Smooth muscle cell (in vitro differentiated cells): ENCODE measurements around the gene PROM1. TPM values are rescaled to one million over a fixed set of nuclear protein-coding genes. Genes with fewer than 3 reads are reported as not detected.

Experiments used
- DNase-seq: peaks from one replicate; lab custom pipeline; 2025; ENCODE audit not compliant: unreplicated experiment; lab: John Stamatoyannopoulos, UW
- H2AFZ ChIP-seq: fragments of 200-600 bp; sonication (generic); 2 replicates; pipeline ENCODE4 v1.6.0; 2016; ENCODE audit warnings: antibody characterized with exemption, low read depth, mild to moderate bottlenecking
- H3F3A ChIP-seq: fragments of 200-600 bp; sonication (generic); 2 replicates; pipeline ENCODE4 v1.6.0; 2017; ENCODE audit warnings: antibody characterized with exemption, low read depth
- H3K27ac ChIP-seq: fragments of 200-600 bp; sonication (generic); 2 replicates; pipeline ENCODE4 v1.5.1; 2016; ENCODE audit warnings: low read depth, mild to moderate bottlenecking
- H3K27me3 ChIP-seq: fragments of 200-600 bp; sonication (generic); 2 replicates; pipeline ENCODE4 v1.6.1; 2016; ENCODE audit warnings: low read depth, mild to moderate bottlenecking
- H3K36me3 ChIP-seq: fragments of 200-600 bp; sonication (generic); 2 replicates; pipeline ENCODE4 v1.5.1; 2016; ENCODE audit warnings: low read depth
- H3K4me1 ChIP-seq: fragments of 200-600 bp; sonication (generic); 2 replicates; pipeline ENCODE4 v1.5.1; 2016; ENCODE audit warnings: low read depth
- H3K4me2 ChIP-seq: fragments of 200-600 bp; sonication (generic); 2 replicates; pipeline ENCODE4 v1.6.0; 2016; ENCODE audit warnings: mild to moderate bottlenecking
- H3K4me3 ChIP-seq: fragments of 200-600 bp; sonication (generic); 2 replicates; pipeline ENCODE4 v1.5.1; 2016; ENCODE audit warnings: mild to moderate bottlenecking
- H3K79me2 ChIP-seq: fragments of 200-600 bp; sonication (generic); 2 replicates; pipeline ENCODE4 v1.6.0; 2016; ENCODE audit warnings: low read depth, mild to moderate bottlenecking
- H3K9ac ChIP-seq: fragments of 200-600 bp; sonication (generic); 2 replicates; pipeline ENCODE4 v1.6.0; 2016; ENCODE audit warnings: low read depth
- H3K9me3 ChIP-seq: fragments of 200-600 bp; sonication (generic); replicated peaks from 2 replicates; pipeline ENCODE4 v1.5.1; 2016; ENCODE audit warnings: low read depth
- H4K20me1 ChIP-seq: fragments of 200-600 bp; sonication (generic); 2 replicates; pipeline ENCODE4 v1.6.0; 2016; ENCODE audit warnings: low read depth
- WGBS: methylation state at CpG from one replicate; pipeline ENCODE4 v1.1.7; 2016; ENCODE audit warnings: low lambda C conversion rate; 5-methylcytosine and 5-hydroxymethylcytosine counted together
- polyA plus RNA-seq: library from polyadenylated mRNA; unstranded; fragments of >200 nt; fragmentation: Nextera tagmentation; extraction: Ambion mirVana; gene quantifications from 2 replicates; pipeline ENCODE4 v1.2.1, GENCODE V29; 2016
- total RNA-seq: library from RNA; depleted of rRNA; stranded (reverse); fragments of >200 nt; gene quantifications from 2 replicates; pipeline ENCODE4 v1.2.3, GENCODE V29; 2014
- TF ChIP-seq, protein P1 (sequence below): fragments of 200-600 bp; sonication (generic); IDR thresholded peaks from 2 replicates; pipeline ENCODE4 v1.5.1; 2017; ENCODE audit warnings: borderline replicate concordance, mild to moderate bottlenecking, antibody characterized with exemption; ENCODE audit not compliant: insufficient read depth, poor library complexity, severe bottlenecking

The PROM1 gene
- total and polyA plus RNA-seq, 2 experiments from 2014 or later: 0.56 to 1.7 TPM

DNA sequence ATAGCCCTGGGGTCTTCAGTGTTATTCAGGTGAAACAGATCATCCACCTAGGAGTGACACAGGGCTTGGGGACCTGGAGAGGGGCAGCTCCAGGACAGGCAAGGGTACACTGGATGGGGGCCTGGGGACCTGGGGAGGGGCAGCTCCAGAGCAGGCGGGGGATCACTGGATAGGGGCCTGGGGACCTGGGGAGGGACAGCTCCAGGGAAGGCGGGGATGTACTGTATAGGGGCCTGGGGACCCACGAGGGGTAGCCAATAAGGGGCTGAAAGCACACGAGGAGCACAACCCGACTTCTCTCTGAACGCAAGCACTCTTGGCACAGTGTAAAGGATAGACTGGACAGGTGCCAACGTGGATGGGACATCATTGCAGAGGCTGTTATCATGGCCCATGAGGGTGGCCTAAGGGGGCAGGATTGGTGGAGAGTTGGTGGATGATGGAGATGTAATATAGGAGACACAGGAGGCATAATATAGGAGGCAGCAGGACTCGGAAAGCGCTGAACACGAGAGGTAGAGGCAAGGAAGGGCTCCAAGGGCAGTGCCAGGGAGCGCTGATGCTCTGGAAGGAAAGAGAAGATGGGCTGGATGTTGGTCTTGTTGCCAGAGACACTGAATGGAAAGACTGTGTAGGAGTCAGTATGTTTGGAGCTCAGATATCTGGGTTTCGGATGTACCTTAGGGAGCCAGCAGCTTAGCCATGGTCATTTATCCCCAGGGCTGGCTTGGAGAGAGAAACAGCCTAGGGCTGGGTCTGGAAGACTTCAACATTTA is 82.9 kb downstream of the PROM1 start:
- TF ChIP-seq, protein P1, sequence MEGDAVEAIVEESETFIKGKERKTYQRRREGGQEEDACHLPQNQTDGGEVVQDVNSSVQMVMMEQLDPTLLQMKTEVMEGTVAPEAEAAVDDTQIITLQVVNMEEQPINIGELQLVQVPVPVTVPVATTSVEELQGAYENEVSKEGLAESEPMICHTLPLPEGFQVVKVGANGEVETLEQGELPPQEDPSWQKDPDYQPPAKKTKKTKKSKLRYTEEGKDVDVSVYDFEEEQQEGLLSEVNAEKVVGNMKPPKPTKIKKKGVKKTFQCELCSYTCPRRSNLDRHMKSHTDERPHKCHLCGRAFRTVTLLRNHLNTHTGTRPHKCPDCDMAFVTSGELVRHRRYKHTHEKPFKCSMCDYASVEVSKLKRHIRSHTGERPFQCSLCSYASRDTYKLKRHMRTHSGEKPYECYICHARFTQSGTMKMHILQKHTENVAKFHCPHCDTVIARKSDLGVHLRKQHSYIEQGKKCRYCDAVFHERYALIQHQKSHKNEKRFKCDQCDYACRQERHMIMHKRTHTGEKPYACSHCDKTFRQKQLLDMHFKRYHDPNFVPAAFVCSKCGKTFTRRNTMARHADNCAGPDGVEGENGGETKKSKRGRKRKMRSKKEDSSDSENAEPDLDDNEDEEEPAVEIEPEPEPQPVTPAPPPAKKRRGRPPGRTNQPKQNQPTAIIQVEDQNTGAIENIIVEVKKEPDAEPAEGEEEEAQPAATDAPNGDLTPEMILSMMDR: no peak
- H3K79me2 ChIP-seq: no peaks in the 10 kb centered on the region
- no peaks in the 10 kb centered on the region for H3K27me3 ChIP-seq
- no peak overlapping the region for H3K9ac ChIP-seq
- no peak overlapping the region for H3K4me2 ChIP-seq
- DNase-seq: no peak
- H2AFZ ChIP-seq: no peak overlapping the region
- WGBS: 86% methylated on average over 10 of the region's 12 CpGs
- H3K9me3 ChIP-seq: no peaks in the 10 kb centered on the region
- no peaks in the 10 kb centered on the region for H3F3A ChIP-seq
- no peaks in the 10 kb centered on the region for H4K20me1 ChIP-seq
- H3K27ac ChIP-seq: no peak overlapping the region
- H3K4me1 ChIP-seq: no peaks in the 10 kb centered on the region
- no peaks in the 10 kb centered on the region for H3K36me3 ChIP-seq
- no peak overlapping the region for H3K4me3 ChIP-seq

DNA sequence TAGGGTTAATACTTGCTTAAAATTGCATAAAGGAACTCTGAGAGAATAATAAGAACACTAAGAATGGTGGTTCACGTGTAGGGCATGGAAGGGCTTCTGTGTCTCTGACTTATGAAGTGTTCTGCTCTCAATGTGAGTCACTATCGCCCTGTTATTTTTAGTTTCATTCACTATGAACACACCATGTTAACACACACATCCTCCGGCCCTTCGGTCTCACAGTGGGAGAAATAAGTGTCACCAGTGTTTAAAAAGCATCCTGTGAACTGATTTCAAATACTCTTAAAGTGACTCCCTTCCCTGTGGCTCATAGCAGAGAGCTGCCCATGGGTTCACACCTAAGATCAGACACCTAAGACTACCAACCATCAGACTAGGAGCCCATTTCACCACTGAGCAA is 87.0 kb downstream of the PROM1 start:
- Histone ChIP-seq H3K27ac (no peak overlapping the region), H3K4me2 (no peak overlapping the region), H4K20me1 (no peaks in the 10 kb centered on the region), H3K4me3 (no peak overlapping the region), H3K79me2 (no peaks in the 10 kb centered on the region), H3K4me1 (no peaks in the 10 kb centered on the region), H3K9me3 (no peaks in the 10 kb centered on the region), H3K27me3 (no peaks in the 10 kb centered on the region), H3F3A (no peaks in the 10 kb centered on the region), H3K36me3 (no peaks in the 10 kb centered on the region), H3K9ac (no peak overlapping the region), H2AFZ (no peak overlapping the region)
- DNase-seq: no peak
- 67% methylated on average over 4 of the region's 4 CpGs for WGBS
- TF ChIP-seq, protein P1: no peak

DNA sequence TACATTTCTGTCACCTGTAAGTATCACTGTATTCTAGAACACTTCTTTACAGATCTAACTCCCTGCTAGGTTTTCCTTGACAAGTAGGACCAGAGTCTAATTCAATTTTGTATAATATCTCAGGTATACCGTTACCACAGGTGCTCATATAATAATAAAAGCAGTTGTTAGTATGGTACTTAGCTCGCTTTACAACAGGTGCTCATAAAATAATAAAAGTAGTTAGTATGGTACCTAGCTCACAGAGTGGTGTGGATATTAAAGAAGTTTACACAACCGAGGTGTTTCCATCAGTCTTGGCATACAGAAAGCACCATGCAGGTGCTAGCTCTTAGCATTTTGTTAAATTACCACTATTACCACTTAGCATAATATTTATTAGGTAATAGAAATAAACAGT is 88.0 kb downstream of the PROM1 start:
- no peaks in the 10 kb centered on the region for H3F3A ChIP-seq
- no peak overlapping the region for H3K4me2 ChIP-seq
- H2AFZ ChIP-seq: no peak overlapping the region
- H3K4me1 ChIP-seq: no peaks in the 10 kb centered on the region
- TF ChIP-seq, protein P1: no peak
- no peaks in the 10 kb centered on the region for H4K20me1 ChIP-seq
- DNase-seq: no peak
- no peaks in the 10 kb centered on the region for H3K27me3 ChIP-seq
- no peak overlapping the region for H3K9ac ChIP-seq
- H3K4me3 ChIP-seq: no peak overlapping the region
- H3K36me3 ChIP-seq: no peaks in the 10 kb centered on the region
- no peak overlapping the region for H3K27ac ChIP-seq
- H3K9me3 ChIP-seq: no peaks in the 10 kb centered on the region
- 90% methylated on average over 3 of the region's 3 CpGs for whole genome bisulfite sequencing
- H3K79me2 ChIP-seq: no peaks in the 10 kb centered on the region

DNA sequence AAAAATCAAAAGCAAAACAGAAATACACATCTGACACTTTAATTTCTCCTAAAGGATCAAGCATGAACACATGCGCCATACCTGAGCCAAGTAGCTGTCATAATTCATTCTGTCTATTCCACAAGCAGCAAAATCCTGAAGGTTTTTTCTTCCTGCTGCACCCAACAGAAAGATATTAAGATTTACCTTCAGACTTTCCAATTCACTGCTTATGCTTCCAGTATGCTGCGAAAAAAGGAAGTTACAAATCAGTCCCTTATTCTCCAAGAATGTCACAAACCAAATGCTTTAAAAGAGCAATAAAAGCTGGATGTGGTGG is 91.7 kb downstream of the PROM1 start:
- Histone ChIP-seq H4K20me1 (no peaks in the 10 kb centered on the region), H3K27ac (no peak overlapping the region), H2AFZ (no peak overlapping the region), H3K27me3 (no peaks in the 10 kb centered on the region), H3K4me2 (no peak overlapping the region), H3K79me2 (no peaks in the 10 kb centered on the region), H3K9me3 (no peaks in the 10 kb centered on the region), H3K4me1 (no peaks in the 10 kb centered on the region), H3K9ac (no peak overlapping the region), H3F3A (no peaks in the 10 kb centered on the region), H3K36me3 (no peaks in the 10 kb centered on the region), H3K4me3 (no peak overlapping the region)
- TF ChIP-seq, protein P1: no peak
- 95% methylated on average over 2 of the region's 2 CpGs for WGBS
- no peak for DNase-seq
